HTR-8/SVneo (cell line): ENCODE measurements around the gene SOX5.
"Not testable (repeated sequence)": the region's sequence is repeated elsewhere in the genome, so short reads cannot be mapped to it uniquely, and the experiment has no call there.

Source experiments
- DNase-seq: peaks from one replicate; pipeline ENCODE4 v3.0.0; 2011; ENCODE audit warnings: low spot score, mixed read lengths; ENCODE audit not compliant: insufficient read length
- FAIRE-seq: peaks from 2 replicates; lab custom pipeline; 2011; peaks lifted over from hg19 to GRCh38; lab: Jason Lieb, UNC

The SOX5 gene

DNA sequence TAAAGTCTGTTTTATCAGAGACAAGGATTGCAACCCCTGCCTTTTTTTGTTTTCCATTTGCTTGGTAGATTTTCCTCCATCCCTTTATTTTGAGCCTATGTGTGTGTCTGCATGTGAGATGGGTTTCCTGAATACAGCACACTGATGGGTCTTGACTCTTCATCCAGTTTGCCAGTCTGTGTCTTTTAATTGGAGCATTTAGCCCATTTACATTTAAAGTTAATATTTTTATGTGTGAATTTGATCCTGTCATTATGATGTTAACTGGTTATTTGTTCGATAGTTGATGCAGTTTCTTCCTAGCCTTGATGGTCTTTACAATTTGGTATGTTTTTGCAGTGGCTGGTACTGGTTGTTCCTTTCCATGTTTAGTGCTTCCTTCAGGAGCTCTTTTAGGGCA lies 430.0 kb downstream of the SOX5 start:
- not testable (repeated sequence) for DNase-seq, FAIRE-seq

DNA sequence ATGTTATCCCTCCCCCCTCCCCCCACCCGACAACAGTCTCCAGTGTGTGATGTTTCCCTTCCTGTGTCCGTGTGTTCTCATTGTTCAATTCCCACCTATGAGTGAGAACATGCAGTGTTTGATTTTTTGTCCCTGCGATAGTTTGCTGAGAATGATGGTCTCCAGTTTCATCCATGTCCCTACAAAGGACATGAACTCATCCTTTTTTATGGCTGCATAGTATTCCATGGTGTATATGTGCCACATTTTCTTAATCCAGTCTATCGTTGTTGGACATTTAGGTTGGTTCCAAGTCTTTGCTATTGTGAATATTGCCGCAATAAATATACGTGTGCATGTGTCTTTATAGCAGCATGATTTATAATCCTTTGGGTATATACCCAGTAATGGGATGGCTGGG lies 433.7 kb downstream of the SOX5 start:
- not testable (repeated sequence) for DNase-seq, FAIRE-seq

DNA sequence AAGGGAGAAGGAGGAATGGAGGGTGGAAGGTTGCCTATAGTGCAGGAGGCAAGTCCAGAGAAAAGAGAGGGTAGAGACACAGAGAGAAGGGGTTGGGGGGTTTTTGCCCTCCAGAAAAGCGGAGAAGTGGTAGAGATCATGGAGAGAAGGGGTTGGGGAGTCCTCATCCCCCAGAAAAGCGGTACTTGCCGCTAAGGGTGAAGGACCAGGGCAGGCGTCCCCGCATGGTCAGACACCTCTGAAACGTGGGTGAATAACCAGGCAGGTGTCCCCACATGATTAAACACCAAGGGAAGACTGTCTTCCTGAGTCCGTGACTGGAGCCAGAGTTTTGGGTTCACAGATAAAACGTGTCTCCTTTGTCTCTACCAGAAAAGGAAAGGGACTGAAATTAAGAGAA lies 439.0 kb downstream of the SOX5 start:
- DNase-seq: no peak
- FAIRE-seq: no peak

DNA sequence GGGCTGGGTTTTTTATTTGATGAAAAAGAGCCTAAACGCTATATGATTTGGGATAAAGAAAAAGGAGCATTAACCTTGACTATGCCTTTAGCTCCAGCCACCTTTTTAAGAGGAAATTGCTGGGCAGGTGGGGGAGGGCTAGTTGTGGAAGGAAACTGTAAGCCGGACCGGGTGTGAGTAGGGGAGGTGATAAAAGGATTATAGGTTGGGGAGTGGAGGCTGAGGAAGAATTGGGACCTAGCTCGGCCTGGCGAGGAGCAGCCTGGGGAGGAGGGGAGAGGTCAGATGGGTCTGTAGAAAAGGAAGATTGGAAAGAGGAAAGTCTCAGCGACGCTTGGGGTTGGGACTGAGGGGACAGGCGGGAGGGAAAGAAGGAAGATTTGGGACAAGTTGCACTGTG lies 439.6 kb downstream of the SOX5 start:
- not testable (repeated sequence) for DNase-seq, FAIRE-seq

DNA sequence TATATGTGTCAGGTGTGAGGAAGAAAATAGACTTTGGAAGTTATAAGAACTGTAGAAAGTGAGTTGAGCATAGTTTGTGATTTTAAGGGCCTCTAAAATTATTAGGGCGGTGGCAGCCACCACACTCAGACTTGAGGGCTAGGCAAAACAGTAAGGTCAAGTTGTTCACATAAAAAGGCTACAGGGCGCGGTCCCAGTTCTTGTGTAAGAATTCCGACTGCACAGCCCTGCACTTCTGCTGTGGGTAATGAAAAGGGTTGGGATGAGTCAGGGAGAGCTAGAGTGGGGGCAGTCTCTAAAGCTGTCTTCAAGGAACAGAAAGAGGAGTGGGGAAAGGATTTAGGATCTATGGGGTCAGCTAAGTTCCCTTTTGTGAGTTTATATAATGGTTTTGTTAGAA lies 441.7 kb downstream of the SOX5 start:
- not testable (repeated sequence) for DNase-seq, FAIRE-seq

DNA sequence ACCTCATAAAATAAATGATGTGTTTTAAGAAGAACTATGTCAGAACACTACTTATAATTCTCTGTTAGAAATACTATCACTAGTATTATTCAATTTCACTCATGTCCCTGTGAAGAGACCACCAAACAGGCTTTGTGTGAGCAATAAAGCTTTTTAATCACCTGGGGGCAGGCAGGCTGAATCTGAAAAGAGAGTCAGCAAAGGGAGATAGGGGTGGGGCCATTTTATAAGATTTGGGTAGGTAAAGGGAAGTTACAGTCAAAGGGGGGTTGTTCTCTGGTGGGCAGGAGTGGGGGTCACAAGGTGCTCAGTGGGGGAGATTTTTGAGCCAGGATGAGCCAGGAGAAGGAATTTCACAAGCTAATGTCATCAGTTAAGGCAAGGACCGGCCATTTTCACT lies 443.7 kb downstream of the SOX5 start:
- not testable (repeated sequence) for DNase-seq, FAIRE-seq

DNA sequence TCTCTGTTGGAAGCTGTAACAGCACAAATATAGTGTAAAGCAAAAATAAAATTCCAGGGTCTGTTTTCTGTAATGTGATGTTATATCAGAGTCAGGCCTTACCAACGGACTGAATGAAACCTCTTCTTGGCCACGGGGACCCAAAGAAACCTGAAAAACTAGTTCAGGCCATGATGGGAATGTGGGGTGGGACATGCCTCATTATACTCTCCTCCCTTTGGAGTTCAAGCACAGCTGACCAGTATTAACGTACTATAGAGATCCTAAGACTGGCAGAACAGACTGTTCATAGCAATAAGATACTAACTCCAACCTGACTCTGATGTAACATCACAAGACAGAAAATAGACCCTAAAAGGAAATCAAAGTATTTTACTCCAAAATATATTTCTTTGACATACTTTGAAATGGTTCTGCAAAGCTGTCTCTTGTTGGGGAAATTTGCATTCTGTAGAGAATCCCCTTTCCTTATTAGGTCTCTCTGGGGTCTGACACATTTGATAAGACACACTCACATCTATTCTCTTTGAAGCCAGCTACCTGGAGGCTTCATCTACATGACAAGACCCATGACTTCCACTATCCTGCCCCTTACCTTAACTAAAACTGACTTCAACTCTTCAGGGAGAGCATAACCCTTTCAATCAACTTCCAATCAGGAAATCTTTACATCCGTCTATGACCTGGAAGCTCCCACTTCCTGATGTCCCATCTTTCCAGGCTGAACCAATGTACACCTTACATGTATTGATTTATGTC lies 444.6 kb downstream of the SOX5 start:
- DNase-seq (no peak), FAIRE-seq (no peak)

DNA sequence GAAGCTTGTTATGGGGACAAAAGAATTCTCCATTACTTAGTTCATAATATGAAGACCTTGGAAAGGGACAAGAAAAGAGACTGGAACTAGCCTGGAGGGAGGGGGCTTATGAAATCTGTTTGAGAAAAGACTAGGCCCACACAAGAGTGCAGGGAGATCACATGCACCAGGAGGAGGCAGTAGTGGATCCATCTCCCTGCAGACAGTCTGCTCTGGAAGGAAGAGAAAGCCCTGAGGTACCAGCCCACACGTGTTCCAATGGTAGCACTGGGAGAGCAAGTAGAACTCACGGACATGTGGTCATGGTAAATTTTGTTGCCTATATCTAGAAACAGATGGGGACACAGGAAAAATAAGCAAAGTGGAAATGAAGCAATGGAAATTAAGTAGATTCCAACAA lies 445.4 kb downstream of the SOX5 start:
- FAIRE-seq: no peak
- DNase-seq: no peak

DNA sequence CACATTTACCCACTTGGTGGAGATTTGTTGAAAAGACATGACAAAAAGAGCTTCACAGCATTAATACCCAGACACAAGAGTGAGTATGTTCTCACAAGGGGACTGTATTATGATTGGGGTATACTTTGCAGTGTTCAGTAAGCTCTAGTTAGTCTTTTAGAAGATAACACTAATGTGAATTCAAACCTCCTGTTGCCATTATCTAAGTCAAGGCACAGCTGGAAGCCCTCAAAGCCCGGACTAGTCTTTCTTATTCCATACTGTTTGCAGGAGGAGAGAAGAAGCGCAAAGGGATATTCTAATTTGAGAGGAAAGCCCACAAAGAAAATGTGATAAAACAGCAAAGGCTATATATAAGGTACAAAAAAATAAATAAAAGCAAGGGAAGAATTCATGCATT lies 445.9 kb downstream of the SOX5 start:
- DNase-seq (no peak), FAIRE-seq (peak; percentile 16)

DNA sequence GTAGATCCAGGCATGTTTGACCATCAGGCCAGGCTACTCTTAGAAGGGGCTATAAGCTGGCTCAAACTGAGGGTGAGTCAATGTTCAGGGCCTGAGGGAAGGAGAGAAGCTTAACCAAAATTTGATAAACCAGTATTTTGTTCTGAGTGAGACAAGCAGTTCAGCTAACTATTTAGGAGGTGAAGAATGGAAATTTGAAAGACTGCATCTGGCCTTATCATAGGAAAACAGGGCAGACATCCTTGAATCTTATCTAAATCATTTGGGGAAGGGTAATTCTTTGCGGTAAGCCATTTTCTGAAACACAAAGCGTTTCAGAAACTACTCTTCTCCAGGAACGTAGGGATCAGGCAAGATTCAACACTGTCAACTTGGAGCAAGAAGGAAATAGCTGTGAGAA lies 447.2 kb downstream of the SOX5 start:
- no peak for DNase-seq
- no peak for FAIRE-seq

DNA sequence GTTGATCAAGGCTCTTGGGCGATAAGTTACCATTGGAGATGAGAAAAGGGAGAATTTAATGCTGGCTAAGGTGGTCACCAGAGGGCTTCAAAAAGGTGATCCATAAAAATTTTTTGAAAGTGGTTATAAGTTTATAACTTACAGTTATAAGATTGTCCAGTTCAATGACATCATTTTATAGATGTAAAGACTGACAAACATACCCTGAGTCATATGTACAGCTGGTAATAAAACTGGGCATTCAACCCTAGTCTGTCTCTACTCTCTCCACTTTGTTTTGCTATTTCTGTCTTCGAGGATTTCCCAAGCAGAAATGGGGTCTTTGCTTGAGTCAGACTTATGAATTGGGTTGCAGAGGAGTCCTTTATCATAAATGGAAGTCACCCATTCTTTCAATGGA lies 454.0 kb downstream of the SOX5 start:
- no peak for FAIRE-seq
- no peak for DNase-seq

DNA sequence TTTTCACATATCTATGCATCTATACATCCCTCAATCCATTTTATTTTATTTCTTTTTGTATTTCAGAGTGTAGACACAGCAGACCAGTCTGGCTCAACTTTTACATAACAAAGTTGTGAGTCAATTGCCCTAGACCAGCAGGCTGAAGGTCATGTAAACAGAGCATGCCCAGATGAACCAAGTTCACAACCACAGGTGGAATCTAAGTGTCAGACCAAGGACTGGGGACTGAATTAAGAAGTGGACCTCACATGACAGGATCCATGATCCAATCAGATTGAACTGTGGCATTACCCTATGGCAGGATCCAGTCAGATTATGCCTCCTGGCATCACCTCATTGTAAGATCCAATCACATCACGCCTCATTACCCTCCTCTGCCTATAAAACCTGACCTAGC lies 455.8 kb downstream of the SOX5 start:
- FAIRE-seq (no peak), DNase-seq (no peak)

DNA sequence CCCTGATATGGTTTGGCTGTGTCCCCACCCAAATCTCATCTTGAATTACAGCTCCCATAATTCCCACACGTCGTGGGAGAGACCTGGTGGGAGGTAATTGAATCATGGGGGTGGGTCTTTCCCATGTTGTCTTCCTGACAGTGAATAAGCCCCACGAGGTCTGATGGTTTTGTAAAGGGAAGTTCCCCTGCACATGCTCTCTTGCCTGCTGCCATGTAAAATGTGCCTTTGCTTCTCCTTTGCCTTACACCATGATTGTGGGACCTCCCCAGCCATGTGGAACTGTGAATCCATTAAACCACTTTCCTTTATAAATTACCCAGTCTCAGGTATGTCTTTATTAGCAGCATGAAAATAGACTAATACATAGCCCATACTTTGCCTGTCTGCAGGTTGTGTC lies 458.4 kb downstream of the SOX5 start:
- not testable (repeated sequence) for DNase-seq, FAIRE-seq

DNA sequence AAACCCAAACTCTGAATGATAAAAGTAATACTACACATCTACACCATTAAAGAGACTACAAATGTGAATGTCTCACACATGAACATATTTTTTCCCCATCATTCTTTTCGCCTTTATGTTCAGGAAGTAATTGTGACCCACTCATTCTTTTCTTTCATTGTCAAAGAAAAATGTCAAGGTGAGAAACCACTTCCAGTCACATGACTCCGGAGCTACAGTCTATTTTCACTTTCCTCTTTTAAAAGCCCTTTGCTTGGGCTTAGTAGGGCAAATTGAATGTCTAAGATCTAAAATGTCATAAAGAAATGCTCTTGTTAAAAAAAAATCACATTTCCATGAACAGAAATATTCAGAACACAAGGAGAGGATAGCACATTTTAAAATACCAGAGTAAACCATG lies 461.3 kb downstream of the SOX5 start:
- FAIRE-seq (no peak), DNase-seq (no peak)

DNA sequence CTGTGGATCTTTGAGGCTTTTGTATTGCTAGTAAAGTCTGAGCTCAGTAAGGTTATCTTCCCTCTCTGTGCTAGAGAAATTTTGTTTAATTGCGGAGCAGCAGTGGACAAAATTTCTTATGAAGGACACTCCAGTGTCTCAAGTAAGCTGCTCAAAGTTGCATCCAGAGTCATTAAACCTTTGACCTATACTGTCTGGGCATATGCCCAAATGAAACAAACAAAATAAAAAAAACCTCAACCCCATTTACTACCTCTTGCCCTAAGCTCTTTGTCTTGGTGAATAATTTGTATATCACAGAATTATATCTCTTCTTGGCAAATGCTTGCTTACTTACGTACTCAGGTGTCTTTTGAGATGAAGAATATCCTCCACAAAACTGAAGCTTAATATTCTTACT lies 465.2 kb downstream of the SOX5 start:
- DNase-seq: no peak
- FAIRE-seq: no peak

DNA sequence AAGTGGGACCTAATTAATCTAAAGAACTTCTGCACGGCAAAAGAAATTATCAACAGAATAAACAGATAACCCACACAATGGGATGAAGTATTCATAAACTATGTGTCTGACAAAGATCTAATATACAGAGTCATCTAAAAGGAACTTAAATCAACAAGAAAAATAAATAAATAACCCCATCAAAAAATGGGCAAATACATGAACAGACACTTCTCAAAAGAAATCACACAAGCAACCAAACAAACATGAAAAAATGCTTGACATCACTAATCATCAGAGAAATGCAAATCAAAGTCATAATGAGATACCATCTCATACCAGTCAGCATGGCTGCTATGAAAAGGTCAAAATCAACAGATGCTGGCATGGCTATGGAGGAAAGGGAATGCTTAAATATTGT lies 466.9 kb downstream of the SOX5 start:
- DNase-seq (no peak), FAIRE-seq (no peak)
